Gastrocnemius medialis (tissue), 4 donors: ENCODE data around the gene EXOSC1. TPM values are rescaled to one million over a fixed set of nuclear protein-coding genes. Genes with fewer than 3 reads are reported as not detected.

Experiments
- ATAC-seq, 2 donors: fragments of 150-250 bp; one replicate each; pipeline ENCODE4 v1.9.1; 2016
- DNase-seq, 2 donors: peaks; one replicate each; pipeline ENCODE4 v3.0.0-alpha.2; 2019
- H3K27ac ChIP-seq, 4 donors: fragments of 200-600 bp; sonication (generic); 1 replicate in 1 of 4; 2 replicates in 3 of 4; pipeline ENCODE4 v1.5.1; 2016 to 2018; ENCODE audit warnings: mild to moderate bottlenecking in 2 of 4, moderate library complexity in 1 of 4
- H3K27me3 ChIP-seq, 3 donors: fragments of 200-600 bp; sonication (generic) in 2 of 3; 1 replicate in 1 of 3; 2 replicates in 2 of 3; pipeline versions ENCODE4 v1.5.1 to v1.6.0; 2016 to 2019; ENCODE audit warnings: mild to moderate bottlenecking in 1 of 3, moderate library complexity in 1 of 3
- H3K36me3 ChIP-seq, 2 donors: fragments of 200-600 bp; sonication (generic) in 1 of 2; one replicate each; pipeline ENCODE4 v1.5.1; 2017 to 2018
- H3K4me1 ChIP-seq, 2 donors: fragments of 200-600 bp; sonication (generic) in 1 of 2; one replicate each; pipeline ENCODE4 v1.5.1; 2016 to 2017; ENCODE audit warnings: mild to moderate bottlenecking in 2 of 2
- H3K4me3 ChIP-seq, 4 donors: fragments of 200-600 bp; sonication (generic) in 3 of 4; 1 replicate in 1 of 4; 2 replicates in 3 of 4; pipeline ENCODE4 v1.5.1; 2016 to 2019; ENCODE audit warnings: mild to moderate bottlenecking in 2 of 4
- H3K9me3 ChIP-seq, 3 donors: fragments of 200-600 bp; sonication (generic) in 2 of 3; 1 replicate in 1 of 3; 2 replicates in 2 of 3; pipeline ENCODE4 v1.5.1; 2016 to 2019
- POLR2A ChIP-seq, 2 donors: fragments of 450-650 bp; IDR thresholded peaks; one replicate each; pipeline ENCODE4 v1.6.1; 2017; ENCODE audit warnings: antibody characterized with exemption in 2 of 2, mild to moderate bottlenecking in 2 of 2, moderate library complexity in 2 of 2
- in situ Hi-C, 4 donors: fragments of 200-750 bp; cut with MboI; loops; one replicate each; pipeline versions ENCODE4 v1.15.0 to v1.8.0; 2017; ENCODE audit warnings: low sequenced_read_pairs in 4 of 4
- intact Hi-C: fragments of 100-400 bp; cut with DNase I; formaldehyde crosslinking; loops from one replicate; pipeline ENCODE4 v1.15.1; 2023; ENCODE audit warnings: low total_unique reads
- total RNA-seq, 4 donors: library from RNA; depleted of rRNA; stranded (reverse); fragments of >200 nt; gene quantifications; one replicate each; pipeline versions ENCODE4 v1.1.0 to v1.2.3, GENCODE V29; 2016
- TF ChIP-seq, protein P1 (sequence below), 5 experiments: fragments of 450-650 bp in 3 of 5; fragments of 200-600 bp in 2 of 5; sonication (generic) in 2 of 5; IDR thresholded peaks in 4 of 5; conservative IDR thresholded peaks in 1 of 5; 1 replicate in 4 of 5; 2 replicates in 1 of 5; pipeline ENCODE4 v1.5.1; 2016 to 2019; ENCODE audit warnings: antibody characterized with exemption in 5 of 5, mild to moderate bottlenecking in 3 of 5, moderate library complexity in 3 of 5

EXOSC1 gene
- total RNA-seq, 4 donors from 2014 or later, result 18.6 to 34.5 (median 26.8) TPM

DNA sequence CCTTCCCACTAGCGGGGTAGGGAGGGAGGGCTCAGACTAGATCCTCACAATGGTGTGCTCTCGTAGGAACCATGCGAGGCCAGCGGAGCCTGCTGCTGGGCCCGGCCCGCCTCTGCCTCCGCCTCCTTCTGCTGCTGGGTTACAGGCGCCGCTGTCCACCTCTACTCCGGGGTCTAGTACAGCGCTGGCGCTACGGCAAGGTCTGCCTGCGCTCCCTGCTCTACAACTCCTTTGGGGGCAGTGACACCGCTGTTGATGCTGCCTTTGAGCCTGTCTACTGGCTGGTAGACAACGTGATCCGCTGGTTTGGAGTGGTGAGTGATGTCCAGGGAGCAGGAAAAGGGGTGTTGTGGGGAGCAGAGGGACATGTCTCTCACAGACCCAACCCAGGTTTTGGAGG lies 5.8 kb upstream of the EXOSC1 start:
- ATAC-seq (no peak), DNase-seq (no peak)
- H3K4me3 ChIP-seq, result no peak overlapping the region
- no peak overlapping the region for H3K27ac ChIP-seq
- TF ChIP-seq, protein P1, sequence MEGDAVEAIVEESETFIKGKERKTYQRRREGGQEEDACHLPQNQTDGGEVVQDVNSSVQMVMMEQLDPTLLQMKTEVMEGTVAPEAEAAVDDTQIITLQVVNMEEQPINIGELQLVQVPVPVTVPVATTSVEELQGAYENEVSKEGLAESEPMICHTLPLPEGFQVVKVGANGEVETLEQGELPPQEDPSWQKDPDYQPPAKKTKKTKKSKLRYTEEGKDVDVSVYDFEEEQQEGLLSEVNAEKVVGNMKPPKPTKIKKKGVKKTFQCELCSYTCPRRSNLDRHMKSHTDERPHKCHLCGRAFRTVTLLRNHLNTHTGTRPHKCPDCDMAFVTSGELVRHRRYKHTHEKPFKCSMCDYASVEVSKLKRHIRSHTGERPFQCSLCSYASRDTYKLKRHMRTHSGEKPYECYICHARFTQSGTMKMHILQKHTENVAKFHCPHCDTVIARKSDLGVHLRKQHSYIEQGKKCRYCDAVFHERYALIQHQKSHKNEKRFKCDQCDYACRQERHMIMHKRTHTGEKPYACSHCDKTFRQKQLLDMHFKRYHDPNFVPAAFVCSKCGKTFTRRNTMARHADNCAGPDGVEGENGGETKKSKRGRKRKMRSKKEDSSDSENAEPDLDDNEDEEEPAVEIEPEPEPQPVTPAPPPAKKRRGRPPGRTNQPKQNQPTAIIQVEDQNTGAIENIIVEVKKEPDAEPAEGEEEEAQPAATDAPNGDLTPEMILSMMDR (IDR thresholded peaks at IDR 0.05 in 4 of 5, conservative IDR thresholded peaks at IDR 0.05 in 1 of 5), result no peak
- TF ChIP-seq POLR2A (IDR thresholded peaks at IDR 0.05), result no peak
- H3K9me3 ChIP-seq, result no peaks in the 10 kb centered on the region
- H3K36me3 ChIP-seq, result peaks cover 0 to 33% of the 10 kb centered on the region in 2 donors
- intact Hi-C loops (no loop called here), in situ Hi-C loops (loop anchor here in 1 of 4 donors (10.0 kb wide), 1 partner anchor 103 kb away; no protein-coding TSS in a partner anchor)
- H3K4me1 ChIP-seq, result peaks cover 11 to 31% of the 10 kb centered on the region in 2 donors
- H3K27me3 ChIP-seq, result no peaks in the 10 kb centered on the region

DNA sequence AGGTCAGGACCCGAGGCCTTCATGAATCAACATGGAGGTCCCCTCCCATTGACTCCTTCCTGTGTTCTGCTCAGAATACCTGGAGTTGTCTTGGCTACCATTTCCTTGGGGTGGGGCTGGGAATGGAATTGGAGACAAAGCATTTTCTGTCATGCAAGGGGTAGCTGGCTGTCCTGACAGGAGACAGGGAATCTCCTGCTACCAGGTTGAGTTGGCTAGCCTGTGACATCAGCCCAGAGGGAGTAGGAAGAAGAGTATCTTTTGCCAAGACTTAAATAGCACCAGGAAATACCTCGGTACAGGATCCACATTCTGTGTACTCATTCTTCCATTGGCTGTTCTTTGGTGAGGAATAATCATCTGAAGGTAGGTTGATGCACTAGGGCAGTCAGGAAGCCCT lies 5.0 kb upstream of the EXOSC1 start:
- Histone ChIP-seq H3K9me3 (no peaks in the 10 kb centered on the region), H3K4me3 (no peak overlapping the region), H3K27ac (peak overlapping the region in 1 of 4 donors; percentile 20), H3K4me1 (peaks cover 13 to 33% of the 10 kb centered on the region in 2 donors), H3K36me3 (peaks cover 0 to 25% of the 10 kb centered on the region in 2 donors), H3K27me3 (no peaks in the 10 kb centered on the region)
- in situ Hi-C loops (loop anchor here in 1 of 4 donors (10.0 kb wide), 1 partner anchor 104 kb away; no protein-coding TSS in a partner anchor), intact Hi-C loops (no loop called here)
- no peak for TF ChIP-seq POLR2A (IDR thresholded peaks at IDR 0.05)
- TF ChIP-seq, protein P1 (IDR thresholded peaks at IDR 0.05 in 4 of 5, conservative IDR thresholded peaks at IDR 0.05 in 1 of 5), result no peak
- ATAC-seq (no peak), DNase-seq (no peak)

DNA sequence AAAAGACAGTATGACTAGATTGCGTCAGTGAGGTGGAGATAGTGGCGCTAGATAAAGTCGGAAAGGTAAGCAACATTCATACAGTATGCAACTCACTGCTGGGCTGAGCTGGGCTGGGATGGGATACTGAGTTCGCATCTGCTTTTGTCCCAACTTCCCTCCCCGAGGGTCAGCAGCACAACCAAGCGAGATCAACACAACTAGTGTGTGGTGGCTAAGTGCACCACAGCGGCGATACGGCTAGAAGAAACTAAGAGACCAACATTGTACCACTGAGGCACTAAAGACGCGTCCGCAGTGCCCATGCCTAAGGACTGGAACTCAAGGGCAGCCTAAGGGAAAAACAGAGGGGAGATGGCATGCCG lies 467 bp downstream of the EXOSC1 start:
- no peaks in the 10 kb centered on the region for H3K27me3 ChIP-seq

DNA sequence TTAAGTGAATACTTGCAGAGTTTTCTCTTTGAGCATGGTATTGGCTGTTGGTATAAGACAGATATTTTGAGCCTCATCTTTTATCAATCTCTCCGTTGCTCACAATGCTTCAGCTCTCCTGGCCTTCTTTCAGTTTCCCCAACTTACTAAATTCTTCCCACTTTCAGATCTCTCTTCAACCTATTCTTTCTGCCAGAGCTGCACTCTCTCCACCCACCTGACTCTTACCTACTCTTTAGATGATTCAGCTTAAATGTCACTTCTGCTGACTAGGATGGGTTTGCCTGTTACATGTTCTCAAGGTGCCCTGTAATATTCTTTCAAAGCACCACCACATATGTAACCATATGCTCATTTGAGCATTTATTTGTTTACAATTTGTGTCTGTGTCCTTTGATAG lies 1.6 kb downstream of the EXOSC1 start:
- H3K4me1 ChIP-seq, result peaks cover 15 to 31% of the 10 kb centered on the region in 2 donors
- H3K27ac ChIP-seq, result no peak overlapping the region
- ATAC-seq, result no peak
- no peaks in the 10 kb centered on the region for H3K27me3 ChIP-seq
- H3K4me3 ChIP-seq, result no peak overlapping the region
- no peak for TF ChIP-seq POLR2A (IDR thresholded peaks at IDR 0.05)
- TF ChIP-seq, protein P1 (IDR thresholded peaks at IDR 0.05 in 4 of 5, conservative IDR thresholded peaks at IDR 0.05 in 1 of 5), result no peak
- H3K36me3 ChIP-seq, result peaks cover 0 to 30% of the 10 kb centered on the region in 2 donors
- DNase-seq, result no peak
- intact Hi-C loops (no loop called here), in situ Hi-C loops (no loop called here)
- no peaks in the 10 kb centered on the region for H3K9me3 ChIP-seq

More for the DNA sequence above, 467 bp downstream of the EXOSC1 start:
- ATAC-seq (no peak), DNase-seq (no peak)
- H3K36me3 ChIP-seq, result peaks cover 0 to 19% of the 10 kb centered on the region in 2 donors
- H3K9me3 ChIP-seq, result no peaks in the 10 kb centered on the region
- peaks cover 15 to 33% of the 10 kb centered on the region in 2 donors for H3K4me1 ChIP-seq
- H3K4me3 ChIP-seq, result peak overlapping the region; percentile 81 to 98 (median 90)
- intact Hi-C loops, result no loop called here
- in situ Hi-C loops, result no loop called here
- TF ChIP-seq, protein P1 (IDR thresholded peaks at IDR 0.05 in 4 of 5, conservative IDR thresholded peaks at IDR 0.05 in 1 of 5), result no peak
- TF ChIP-seq POLR2A (IDR thresholded peaks at IDR 0.05), result no peak
- H3K27ac ChIP-seq, result peak overlapping the region; percentile 69 to 79 (median 72)

DNA sequence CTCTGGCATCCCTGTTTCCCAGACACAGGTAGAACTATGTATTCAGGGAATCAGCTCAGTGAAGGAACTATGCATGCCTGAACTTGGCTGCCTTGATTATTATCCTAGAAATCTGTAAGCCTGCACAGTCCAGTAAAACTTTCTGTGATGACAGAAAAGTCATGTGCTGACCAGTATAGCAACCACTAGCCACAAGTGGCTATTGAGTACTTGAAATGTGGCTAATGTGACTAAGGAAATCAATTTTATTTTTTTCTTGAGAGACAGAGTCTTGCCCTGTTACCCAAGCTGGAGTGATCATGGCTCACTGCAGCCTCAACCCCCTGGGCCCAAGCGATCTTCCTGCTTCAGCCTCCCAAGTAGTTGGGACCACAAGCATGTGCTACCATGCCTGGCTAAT lies 3.5 kb downstream of the EXOSC1 start:
- intact Hi-C loops, result no loop called here
- TF ChIP-seq, protein P1 (IDR thresholded peaks at IDR 0.05 in 4 of 5, conservative IDR thresholded peaks at IDR 0.05 in 1 of 5), result no peak
- no peak for TF ChIP-seq POLR2A (IDR thresholded peaks at IDR 0.05)
- in situ Hi-C loops, result no loop called here

More for the DNA sequence above, 3.5 kb downstream of the EXOSC1 start:
- ATAC-seq (no peak), DNase-seq (no peak)
- H3K27me3 ChIP-seq, result no peaks in the 10 kb centered on the region
- H3K27ac ChIP-seq, result no peak overlapping the region
- H3K36me3 ChIP-seq, result peaks cover 0 to 47% of the 10 kb centered on the region in 2 donors
- H3K4me3 ChIP-seq, result no peak overlapping the region
- H3K9me3 ChIP-seq, result no peaks in the 10 kb centered on the region
- H3K4me1 ChIP-seq, result peaks cover 15 to 19% of the 10 kb centered on the region in 2 donors
